HG02642 (cell line): ENCODE results near the gene DAPK3.
"Not testable (repeated sequence)": the region's sequence is repeated elsewhere in the genome, so short reads cannot be mapped to it uniquely, and the experiment has no call there.

Experiments used
- ATAC-seq: cut with Tn5 transposase; IDR thresholded peaks from one replicate; pipeline ENCODE4 v1.9.1; 2021; ENCODE audit warnings: mild to moderate bottlenecking; ENCODE audit not compliant: unreplicated experiment, poor library complexity

The DAPK3 gene

DNA sequence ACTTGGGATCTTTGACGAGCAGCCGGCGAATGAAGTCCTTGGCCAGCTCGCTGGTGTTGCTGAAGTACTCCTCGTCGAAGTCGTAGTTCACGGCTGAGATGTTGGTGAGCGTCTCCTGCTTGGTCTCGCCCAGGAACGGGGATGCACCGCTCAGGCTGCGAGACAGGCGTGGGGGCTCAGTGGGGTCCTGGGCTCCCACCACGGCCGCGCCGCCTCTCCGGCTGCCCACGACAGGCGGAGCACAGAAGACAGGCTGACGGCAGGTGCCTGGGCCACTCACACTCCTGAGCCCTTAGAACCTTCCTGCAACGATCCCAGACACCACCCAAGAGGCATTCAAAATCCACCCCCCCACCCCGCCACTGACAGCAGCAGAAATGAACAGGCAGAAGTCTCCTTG lies 9.9 kb downstream of the DAPK3 start:
- ATAC-seq = no peak

DNA sequence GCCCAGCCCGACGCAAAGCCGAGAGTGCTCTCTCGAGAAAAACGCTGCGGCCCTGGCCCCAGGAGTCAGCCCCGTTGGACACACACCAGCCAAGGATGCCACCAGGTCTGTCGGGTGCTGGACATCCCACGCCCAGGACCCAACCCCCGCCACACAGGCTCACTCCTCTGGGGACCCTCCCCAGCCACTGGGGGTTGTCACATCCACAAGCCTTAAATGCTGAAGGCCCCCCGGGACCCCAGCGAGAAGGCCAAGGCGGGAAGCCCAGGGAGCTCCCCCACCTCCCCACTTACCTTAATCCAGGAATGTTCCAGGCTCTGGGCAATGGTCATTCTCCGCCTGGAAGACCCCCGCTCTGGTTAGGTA lies 11.2 kb downstream of the DAPK3 start:
- no peak for ATAC-seq

- ATAC-seq = no peak
Measured at GRCh38 chr19:3958836-3959765, 11.8 kb downstream of the DAPK3 start.

DNA sequence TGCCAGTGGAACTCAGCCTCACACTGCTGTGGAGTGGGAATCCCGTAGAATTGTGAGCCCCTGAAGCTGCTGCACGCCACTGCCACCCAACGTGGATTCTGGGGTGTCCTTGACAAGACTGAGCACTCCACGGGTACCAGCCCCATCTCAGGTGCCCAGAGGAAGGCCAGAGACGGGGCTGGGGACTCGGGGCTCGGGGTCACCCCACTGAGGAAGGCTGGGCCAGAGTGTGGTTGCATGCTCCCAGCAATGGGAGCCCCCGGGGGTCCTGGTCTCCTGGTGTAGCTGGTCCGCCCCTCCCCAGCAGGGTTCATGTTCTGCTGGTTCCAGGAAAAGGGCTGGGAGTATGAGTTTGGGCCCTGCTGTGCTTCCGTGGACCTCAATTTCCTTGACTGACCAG lies 15.2 kb downstream of the DAPK3 start:
- no peak for ATAC-seq

- ATAC-seq = not testable (repeated sequence)
Measured at GRCh38 chr19:3955276-3955675, 15.6 kb downstream of the DAPK3 start.

- no peak for ATAC-seq
Measured at GRCh38 chr19:3954107-3954506, 16.8 kb downstream of the DAPK3 start.

DNA sequence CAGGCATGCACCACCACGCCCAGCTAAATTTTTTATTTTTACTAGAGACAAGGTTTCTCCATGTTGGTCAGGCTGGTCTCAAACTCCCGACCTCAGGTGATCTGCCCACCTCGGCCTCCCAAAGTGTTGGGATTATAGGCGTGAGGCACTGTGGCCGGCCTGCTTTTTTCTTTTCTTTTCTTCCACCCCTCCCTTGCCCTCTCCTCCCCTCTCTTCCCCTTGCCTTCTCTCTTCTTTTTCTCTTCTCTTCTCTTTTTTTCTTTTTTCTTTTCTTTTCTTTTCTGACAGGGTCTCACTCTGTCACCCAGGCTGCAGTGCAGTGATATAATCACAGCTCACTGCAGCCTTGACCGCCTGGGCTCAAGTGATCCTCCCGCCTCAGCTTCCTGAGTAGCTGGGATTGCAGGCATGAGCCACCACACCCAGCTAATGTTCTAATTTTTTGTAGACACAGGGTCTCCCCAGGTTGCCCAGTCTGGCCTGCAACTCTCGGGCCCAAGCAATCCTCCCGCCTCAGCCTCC lies 18.1 kb downstream of the DAPK3 start:
- ATAC-seq = not testable (repeated sequence)

GRCh38 chr19:3950871-3951861 lies 19.7 kb downstream of the DAPK3 start:
- no peak for ATAC-seq

DNA sequence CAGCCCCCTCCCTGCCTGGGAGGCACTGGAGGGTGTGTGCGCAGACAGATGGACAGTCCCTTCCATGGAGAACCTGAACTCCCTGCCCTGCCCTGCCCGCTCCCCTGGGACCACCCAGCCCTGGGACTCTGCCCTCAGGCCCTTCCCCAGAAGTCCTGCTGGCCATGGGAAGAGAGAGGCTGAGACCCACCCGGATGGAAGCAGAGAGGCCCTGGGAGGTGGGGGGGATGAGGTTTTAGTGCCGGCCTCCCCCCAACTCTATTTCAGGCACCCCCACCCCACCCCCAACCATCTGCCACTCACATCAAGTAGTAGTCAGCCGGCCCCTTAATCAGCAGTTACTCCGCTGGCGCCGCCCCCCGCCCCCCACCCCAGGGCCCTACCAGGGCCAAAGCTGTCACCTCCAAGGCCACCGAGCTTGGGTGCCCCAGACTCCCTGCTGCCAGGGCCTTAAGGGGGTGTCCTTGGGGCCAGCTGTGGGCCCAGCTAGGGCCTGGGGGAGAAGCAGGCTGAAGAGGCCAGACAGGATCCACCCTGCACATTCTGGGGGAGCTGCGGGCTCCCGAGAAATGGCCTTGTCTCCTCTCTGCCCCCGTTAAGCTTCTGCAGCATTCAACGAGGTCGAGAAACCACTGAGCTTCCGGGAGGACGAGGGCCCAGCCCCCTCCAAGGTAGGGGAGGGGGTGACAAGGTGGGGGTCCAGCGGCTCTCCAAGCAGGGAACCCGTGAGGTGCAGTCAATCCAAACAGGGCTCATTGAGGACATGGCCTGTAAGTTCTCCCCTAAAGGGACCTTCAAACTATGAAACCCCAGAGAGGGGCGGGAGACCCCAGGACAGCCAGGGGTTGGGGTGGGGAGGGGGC lies 20.7 kb downstream of the DAPK3 start:
- ATAC-seq = no peak

GRCh38 chr19:3949294-3949693 lies 21.6 kb downstream of the DAPK3 start:
- ATAC-seq = no peak

DNA sequence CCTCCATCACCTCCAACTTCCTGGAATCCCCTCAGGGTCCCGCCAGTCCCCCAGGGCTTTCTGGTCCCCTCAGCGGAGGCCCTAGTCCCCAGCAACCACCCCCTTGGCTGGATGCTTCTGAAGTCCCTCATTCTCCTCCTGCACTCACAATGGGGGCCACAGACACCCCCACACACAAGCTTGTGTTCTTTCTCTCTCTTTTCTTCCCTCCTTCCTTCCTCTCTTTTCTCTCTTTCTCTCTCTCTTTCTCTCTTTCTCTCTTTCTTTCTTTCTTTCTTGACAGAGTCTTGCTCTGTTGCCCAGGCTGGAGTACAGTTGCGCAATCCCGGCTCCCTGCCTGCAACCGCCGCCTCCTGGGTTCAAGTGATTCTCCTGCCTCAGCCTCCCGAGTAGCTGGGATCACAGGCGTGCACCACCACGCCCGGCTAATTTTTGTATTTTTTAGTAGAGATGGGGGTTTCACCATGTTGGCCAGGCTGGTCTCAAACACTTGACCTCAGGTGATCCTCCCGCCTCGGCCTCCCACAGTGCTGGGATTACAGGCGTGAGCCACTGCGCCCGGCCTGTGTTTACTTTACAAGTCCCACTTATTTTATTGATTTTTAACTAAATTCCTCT lies 23.5 kb downstream of the DAPK3 start:
- ATAC-seq = not testable (repeated sequence)

GRCh38 chr19:3945838-3946237 lies 25.1 kb downstream of the DAPK3 start:
- no peak for ATAC-seq

DNA sequence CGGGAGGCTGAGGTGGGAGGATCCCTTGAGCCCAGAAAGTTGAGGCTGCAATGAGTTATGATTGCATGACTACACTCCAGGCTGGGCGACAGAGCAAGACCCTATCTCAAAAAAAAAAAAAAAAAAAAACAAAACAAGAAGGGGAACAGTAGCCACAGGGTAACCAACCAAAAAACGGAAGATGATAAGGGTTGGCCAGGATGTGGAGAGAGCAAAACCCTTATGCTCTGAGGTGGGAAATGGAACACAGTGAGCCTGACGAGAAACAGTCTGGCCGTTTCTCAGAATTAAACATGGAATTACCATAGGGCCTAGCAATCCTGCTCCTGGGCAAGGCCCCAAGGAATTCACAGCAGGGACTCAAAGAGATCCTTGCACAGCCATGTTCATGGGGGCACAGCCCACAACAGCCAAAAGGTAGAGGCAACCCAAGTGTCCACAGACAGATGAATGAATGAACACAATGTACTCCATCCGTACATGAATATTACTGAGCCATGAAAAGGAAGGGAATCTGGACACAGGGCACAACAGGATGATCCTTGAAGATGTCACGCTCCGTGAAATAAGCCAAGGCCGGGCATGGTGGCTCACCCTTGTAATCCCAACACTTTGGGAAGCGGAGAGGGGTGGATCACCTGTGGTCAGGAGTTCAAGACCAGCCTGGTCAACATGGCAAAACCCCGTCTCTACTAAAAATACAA lies 26.7 kb downstream of the DAPK3 start:
- no peak for ATAC-seq

DNA sequence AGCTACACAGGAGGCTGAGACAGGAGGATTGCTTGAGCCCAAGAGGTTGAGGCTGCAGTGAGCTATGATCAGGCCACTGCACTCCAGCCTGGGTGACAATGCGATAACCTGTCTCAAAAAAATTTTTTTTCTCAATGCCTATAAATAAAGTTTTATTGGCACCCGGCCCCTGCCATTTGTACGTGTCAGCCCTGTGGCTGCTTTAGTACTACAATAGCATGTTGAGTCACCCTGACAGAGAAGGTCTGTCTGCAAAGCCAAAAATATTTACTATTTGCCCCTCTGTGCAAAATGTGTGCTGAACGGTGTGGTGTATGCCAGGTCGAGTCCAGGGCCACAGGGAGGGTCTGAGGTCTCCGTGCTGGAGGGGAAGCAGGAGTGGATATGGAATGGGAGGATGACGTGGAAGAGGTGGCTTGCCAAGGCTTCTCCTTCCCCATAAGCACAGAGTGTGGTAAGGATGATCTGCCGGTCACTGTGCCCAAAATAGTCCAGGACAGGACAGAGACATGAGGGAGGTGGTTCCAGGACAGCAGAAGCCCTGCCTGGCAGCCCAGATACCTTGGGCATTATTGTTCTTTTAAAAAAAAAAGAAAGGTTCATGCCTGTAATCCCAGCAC lies 28.0 kb downstream of the DAPK3 start:
- ATAC-seq = no peak

- ATAC-seq = not testable (repeated sequence)
Measured at GRCh38 chr19:3938300-3938950, 32.5 kb downstream of the DAPK3 start.

GRCh38 chr19:3936506-3937442 lies 34.1 kb downstream of the DAPK3 start:
- no peak for ATAC-seq
